Aorta (tissue), 5 donors: ENCODE results near the gene HSFX3. TPM values are rescaled to one million over a fixed set of nuclear protein-coding genes. Genes with fewer than 3 reads are reported as not detected.
"Not testable (repeated sequence)": the region's sequence is repeated elsewhere in the genome, so short reads cannot be mapped to it uniquely, and the experiment has no call there.

ENCODE experiments used
- ATAC-seq: fragments of 200-7000 bp; cut with Tn5 transposase; one replicate; pipeline ENCODE4 v1.9.1; 2022; ENCODE audit warnings: moderate library complexity; ENCODE audit not compliant: low FRiP score
- DNase-seq, 2 donors: peaks; one replicate each; pipeline ENCODE4 v3.0.0-alpha.2; 2020
- H3K27ac ChIP-seq, 2 donors: one replicate each; pipeline ENCODE4 v1.5.1; 2013; ENCODE audit warnings: low read length in 2 of 2, mild to moderate bottlenecking in 2 of 2, moderate library complexity in 2 of 2, control low read depth in 1 of 2, inconsistent platforms in 1 of 2, low read depth in 1 of 2
- H3K27me3 ChIP-seq, 2 donors: one replicate each; pipeline ENCODE4 v1.6.1; 2013; ENCODE audit warnings: control low read depth in 1 of 2, low read length in 1 of 2, mild to moderate bottlenecking in 1 of 2, moderate library complexity in 1 of 2; ENCODE audit not compliant: insufficient read depth in 2 of 2, control insufficient read depth in 1 of 2
- H3K36me3 ChIP-seq, 2 donors: one replicate each; pipeline ENCODE4 v1.6.1; 2013; ENCODE audit warnings: control low read depth in 1 of 2, low read length in 1 of 2, mild to moderate bottlenecking in 1 of 2; ENCODE audit not compliant: insufficient read depth in 2 of 2, control insufficient read depth in 1 of 2
- H3K4me1 ChIP-seq, 2 donors: one replicate each; pipeline ENCODE4 v1.6.1; 2013; ENCODE audit warnings: low read length in 2 of 2, control low read depth in 1 of 2, mild to moderate bottlenecking in 1 of 2, moderate library complexity in 1 of 2; ENCODE audit not compliant: insufficient read depth in 2 of 2, control insufficient read depth in 1 of 2
- H3K4me3 ChIP-seq, 2 donors: one replicate each; pipeline ENCODE4 v1.5.1; 2013; ENCODE audit warnings: low read length in 2 of 2, control low read depth in 1 of 2, mild to moderate bottlenecking in 1 of 2
- H3K9me3 ChIP-seq: one replicate; pipeline ENCODE4 v1.6.1; 2013; ENCODE audit warnings: mild to moderate bottlenecking, low read length; ENCODE audit not compliant: control insufficient read depth
- WGBS, 2 donors: extraction: QIAGEN DNeasy Blood & Tissue Kit; methylation state at CpG; one replicate each; pipeline ENCODE4 v1.1.7; 2013; 5-methylcytosine and 5-hydroxymethylcytosine counted together
- intact Hi-C, 2 donors: fragments of 100-400 bp; cut with DNase I; formaldehyde crosslinking; loops; one replicate each; pipeline versions ENCODE4 v1.14.2 to v1.15.0; 2022
- polyA plus RNA-seq, 2 donors: library from polyadenylated mRNA; stranded (reverse); fragments of 200-250 nt; gene quantifications; one replicate each; pipeline ENCODE4 v1.2.3, GENCODE V29; 2013
- total RNA-seq, 2 donors: library from RNA; stranded (reverse); fragmentation: NEBNext Ultra II Directional; extraction: Animal tissue kit (Norgen Biotek cat#: 25700); gene quantifications; one replicate each; pipeline ENCODE4 v1.2.1, GENCODE V29; 2021
- donor health status: healthy with polysubstance abuse.
- donor health status: Bipolar disorder and iron deficiency.
- donor health status: DM: no; HTN: no; CAD: no.
- donor health status: DM: no; HTN: no; CAD: no.
- donor health status: DM: yes; HTN: yes; CAD: no.

HSFX3 gene
- total and polyA plus RNA-seq, 4 donors: 0.38 TPM; not detected in 3

- DNase-seq (peak; percentile 95 to 96), ATAC-seq (peak; percentile 88)
- Histone ChIP-seq H3K9me3 (no peaks in the 10 kb centered on the region), H3K4me3 (peak overlapping the region in 1 of 2 donors; percentile 43), H3K27ac (peak overlapping the region in 1 of 2 donors; percentile 60), H3K36me3 (peaks cover 0 to under 1% of the 10 kb centered on the region in 2 donors), H3K27me3 (no peaks in the 10 kb centered on the region), H3K4me1 (no peaks in the 10 kb centered on the region)
- intact Hi-C loops: loop anchor here in 1 of 2 donors (2.0 kb wide), 1 partner anchor 35 kb away; the partner anchor contains the start of gene IDS
- WGBS, 2 donors: 0 to 34% methylated on average over 15 to 21 of the region's 24 CpGs
These were observed 9.5 kb downstream of the HSFX3 start for GRCh38 chrX:149540131-149540620.

- Histone ChIP-seq H3K9me3 (no peaks in the 10 kb centered on the region), H3K27me3 (no peaks in the 10 kb centered on the region), H3K4me1 (no peaks in the 10 kb centered on the region), H3K27ac (peak overlapping the region in 1 of 2 donors; percentile 55), H3K4me3 (no peak overlapping the region), H3K36me3 (no peaks in the 10 kb centered on the region)
- peak; percentile 94 to 95 for DNase-seq
- intact Hi-C loops: loop anchor here in 1 of 2 donors (2.0 kb wide), 1 partner anchor 35 kb away; the partner anchor contains the start of gene IDS
- peak; percentile 86 for ATAC-seq
- WGBS, 2 donors: 1 to 36% methylated on average over 25 to 32 of the region's 34 CpGs
These were observed 10.2 kb downstream of the HSFX3 start for GRCh38 chrX:149539283-149540130.

- H3K27me3 ChIP-seq, H3K9me3 ChIP-seq, H3K4me3 ChIP-seq, H3K4me1 ChIP-seq, ATAC-seq, DNase-seq, H3K36me3 ChIP-seq, intact Hi-C loops, H3K27ac ChIP-seq: not testable (repeated sequence)
- WGBS, 2 donors: 88 to 91% methylated on average over 7 to 8 of the region's 11 CpGs
These were observed 12.2 kb downstream of the HSFX3 start for GRCh38 chrX:149537474-149537873.

- ATAC-seq, DNase-seq, H3K27me3 ChIP-seq, intact Hi-C loops, H3K9me3 ChIP-seq, H3K4me3 ChIP-seq, H3K27ac ChIP-seq, H3K36me3 ChIP-seq, H3K4me1 ChIP-seq: not testable (repeated sequence)
- whole genome bisulfite sequencing, 2 donors: 52 to 79% methylated on average over 3 of the region's 3 CpGs
These were observed 14.7 kb downstream of the HSFX3 start for GRCh38 chrX:149534926-149535602.

GRCh38 chrX:149533999-149534398 lies 15.7 kb downstream of the HSFX3 start:
- DNase-seq, H3K36me3 ChIP-seq, H3K9me3 ChIP-seq, intact Hi-C loops, H3K27me3 ChIP-seq, H3K27ac ChIP-seq, H3K4me3 ChIP-seq, ATAC-seq, H3K4me1 ChIP-seq: not testable (repeated sequence)
- WGBS, 2 donors: 84 to 95% methylated on average over 9 to 10 of the region's 11 CpGs

GRCh38 chrX:149532868-149533267 lies 16.9 kb downstream of the HSFX3 start:
- H3K27me3 ChIP-seq, ATAC-seq, DNase-seq, H3K4me3 ChIP-seq, H3K9me3 ChIP-seq, H3K27ac ChIP-seq, intact Hi-C loops, H3K36me3 ChIP-seq, H3K4me1 ChIP-seq: not testable (repeated sequence)
- 100% methylated on average over 1 of the region's 3 CpGs; no CpG with 5 or more reads in 1 of the 2 donors for WGBS, 2 donors

- WGBS, 2 donors: 58 to 86% methylated on average over 2 of the region's 2 CpGs
- H3K4me3 ChIP-seq: no peak overlapping the region
- ATAC-seq (no peak), DNase-seq (no peak)
- no peak overlapping the region for H3K27ac ChIP-seq
- H3K4me1 ChIP-seq: no peaks in the 10 kb centered on the region
- H3K27me3 ChIP-seq: no peaks in the 10 kb centered on the region
- no peaks in the 10 kb centered on the region for H3K36me3 ChIP-seq
- H3K9me3 ChIP-seq: no peaks in the 10 kb centered on the region
- intact Hi-C loops: no loop called here
These were observed 18.1 kb downstream of the HSFX3 start for GRCh38 chrX:149531599-149531998.

- 43 to 64% methylated on average over 1 of the region's 1 CpG for whole genome bisulfite sequencing, 2 donors
- H3K4me1 ChIP-seq: no peaks in the 10 kb centered on the region
- DNase-seq (no peak), ATAC-seq (no peak)
- intact Hi-C loops: no loop called here
- no peaks in the 10 kb centered on the region for H3K9me3 ChIP-seq
- H3K36me3 ChIP-seq: no peaks in the 10 kb centered on the region
- no peak overlapping the region for H3K4me3 ChIP-seq
- H3K27me3 ChIP-seq: no peaks in the 10 kb centered on the region
- H3K27ac ChIP-seq: no peak overlapping the region
These were observed 21.3 kb downstream of the HSFX3 start for GRCh38 chrX:149528381-149528780.
